Lung (tissue), 12 donors: ENCODE data around the gene VPS33B. TPM values are rescaled to one million over a fixed set of nuclear protein-coding genes. Genes with fewer than 3 reads are reported as not detected.

Experiments
- ATAC-seq: fragments of 200-7000 bp; cut with Tn5 transposase; one replicate; pipeline ENCODE4 v1.9.1; 2020; ENCODE audit warnings: moderate number of reproducible peaks; ENCODE audit not compliant: insufficient read depth, low FRiP score
- DNase-seq, 3 donors: peaks; one replicate each; pipeline ENCODE4 v3.0.0-alpha.2; 2013 to 2017
- H3K27ac ChIP-seq, 2 donors: one replicate each; pipeline ENCODE4 v1.5.1; 2013; ENCODE audit warnings: mild to moderate bottlenecking in 2 of 2, moderate library complexity in 2 of 2, control low read depth in 1 of 2, inconsistent platforms in 1 of 2, low read depth in 1 of 2, low read length in 1 of 2
- H3K27me3 ChIP-seq, 3 donors: one replicate each; pipeline ENCODE4 v1.5.1; 2013; ENCODE audit warnings: low read length in 2 of 3; ENCODE audit not compliant: control insufficient read depth in 3 of 3, insufficient read depth in 3 of 3
- H3K36me3 ChIP-seq, 4 donors: one replicate each; pipeline ENCODE4 v1.5.1; 2013; ENCODE audit warnings: low read length in 4 of 4, mild to moderate bottlenecking in 1 of 4, moderate library complexity in 1 of 4; ENCODE audit not compliant: control insufficient read depth in 4 of 4, insufficient read depth in 4 of 4
- H3K4me1 ChIP-seq, 5 donors: one replicate each; pipeline ENCODE4 v1.5.1; 2013; ENCODE audit warnings: low read length in 5 of 5, mild to moderate bottlenecking in 2 of 5, moderate library complexity in 1 of 5; ENCODE audit not compliant: control insufficient read depth in 5 of 5, insufficient read depth in 5 of 5
- H3K4me3 ChIP-seq: one replicate; pipeline ENCODE4 v1.5.1; 2013; ENCODE audit warnings: mild to moderate bottlenecking, control low read depth, moderate library complexity
- H3K9ac ChIP-seq, 2 donors: one replicate each; pipeline ENCODE4 v1.5.1; 2013; ENCODE audit warnings: low read length in 2 of 2, control low read depth in 1 of 2; ENCODE audit not compliant: insufficient read depth in 1 of 2
- H3K9me3 ChIP-seq, 4 donors: one replicate each; pipeline ENCODE4 v1.5.1; 2013; ENCODE audit warnings: low read length in 3 of 4, mild to moderate bottlenecking in 1 of 4, moderate library complexity in 1 of 4; ENCODE audit not compliant: control insufficient read depth in 4 of 4, insufficient read depth in 3 of 4
- CTCF ChIP-seq: IDR thresholded peaks from 2 replicates; pipeline ENCODE4 v1.5.1; 2012; ENCODE audit warnings: mild to moderate bottlenecking; ENCODE audit errors: control extremely low read depth, extremely low read depth
- WGBS, 2 donors: extraction: QIAGEN DNeasy Blood & Tissue Kit; methylation state at CpG; one replicate each; pipeline ENCODE4 v1.1.7; 2013; 5-methylcytosine and 5-hydroxymethylcytosine counted together
- polyA plus RNA-seq, 2 donors: library from polyadenylated mRNA; stranded (reverse); fragments of 200-250 nt; gene quantifications; one replicate each; pipeline ENCODE4 v1.2.1, GENCODE V29; 2013
- total RNA-seq, 2 donors: library from RNA; depleted of rRNA in 1 of 2; stranded (reverse); fragments of >200 nt in 1 of 2; gene quantifications; one replicate each; pipeline ENCODE4 v1.2.1, GENCODE V29; 2014 to 2021
- donor health status: control.
- donor health status: control.
- donor health status: Bipolar disorder and iron deficiency.
- donor health status: healthy.
- donor health status: DM: yes; HTN: yes; CAD: no.

Gene VPS33B
- total and polyA plus RNA-seq, 4 donors = 6.5 to 20.7 (median 12.8) TPM

- H3K9ac ChIP-seq = no peak overlapping the region
- WGBS, 2 donors = 82 to 91% methylated on average over 4 of the region's 4 CpGs
- no peak overlapping the region for H3K27ac ChIP-seq
- H3K9me3 ChIP-seq = no peaks in the 10 kb centered on the region
- H3K4me1 ChIP-seq = peaks cover 0 to 9% (median 6%) of the 10 kb centered on the region in 5 donors
- no peak overlapping the region for H3K4me3 ChIP-seq
- no peak for TF ChIP-seq CTCF
- peaks cover 4 to 25% (median 17%) of the 10 kb centered on the region in 4 donors for H3K36me3 ChIP-seq
- H3K27me3 ChIP-seq = no peaks in the 10 kb centered on the region
- ATAC-seq (no peak), DNase-seq (no peak)
These were observed 60.4 kb downstream of the VPS33B start for GRCh38 chr15:90962021-90962420.

- DNase-seq = no peak
- Histone ChIP-seq H3K27ac (no peak overlapping the region), H3K9ac (no peak overlapping the region), H3K9me3 (no peaks in the 10 kb centered on the region), H3K4me1 (peaks cover 0 to 15% (median 9%) of the 10 kb centered on the region in 5 donors), H3K4me3 (no peak overlapping the region), H3K36me3 (peaks cover 4 to 18% (median 13%) of the 10 kb centered on the region in 4 donors), H3K27me3 (no peaks in the 10 kb centered on the region)
- no peak for ATAC-seq
- TF ChIP-seq CTCF = no peak
- 92 to 94% methylated on average over 20 of the region's 20 CpGs for WGBS, 2 donors
These were observed 61.9 kb downstream of the VPS33B start for GRCh38 chr15:90960298-90961091.

- no peak overlapping the region for H3K27ac ChIP-seq
- H3K36me3 ChIP-seq = peaks cover 4 to 18% (median 13%) of the 10 kb centered on the region in 4 donors
- ATAC-seq = no peak
- H3K9me3 ChIP-seq = no peaks in the 10 kb centered on the region
- H3K9ac ChIP-seq = no peak overlapping the region
- H3K4me1 ChIP-seq = peaks cover 0 to 19% (median 9%) of the 10 kb centered on the region in 5 donors
- no peaks in the 10 kb centered on the region for H3K27me3 ChIP-seq
- no peak for DNase-seq
- 83 to 88% methylated on average over 5 of the region's 5 CpGs for WGBS, 2 donors
- H3K4me3 ChIP-seq = no peak overlapping the region
- TF ChIP-seq CTCF = no peak
These were observed 62.5 kb downstream of the VPS33B start for GRCh38 chr15:90959894-90960293.
